HG03139 (cell line): Measurements from ENCODE around the gene GLT6D1.

Experiments used
- ATAC-seq: cut with Tn5 transposase; IDR thresholded peaks from one replicate; pipeline ENCODE4 v1.9.1; 2021; ENCODE audit not compliant: unreplicated experiment

The GLT6D1 gene

DNA sequence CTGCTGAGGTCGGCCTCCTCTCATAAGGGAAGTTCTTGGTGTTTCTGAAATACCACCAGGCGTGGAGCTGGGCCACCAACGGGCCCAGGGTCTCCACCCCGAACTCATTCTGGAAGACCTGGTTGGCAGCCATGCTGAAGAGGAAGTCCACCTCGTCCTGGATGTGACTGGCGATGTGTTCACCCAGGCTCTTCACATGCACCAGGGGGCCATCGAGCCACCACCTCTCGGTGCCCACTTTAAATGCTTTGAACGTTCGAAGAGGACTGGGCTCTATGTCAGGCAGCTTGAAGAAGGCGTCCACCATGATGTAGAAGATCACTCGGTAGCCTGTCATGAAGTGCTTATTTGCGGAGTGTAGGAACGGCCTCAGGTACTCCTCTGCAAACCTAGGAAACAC is 15.1 kb downstream of the GLT6D1 start:
- no peak for ATAC-seq

GRCh38 chr9:135622415-135623020 is 16.8 kb downstream of the GLT6D1 start:
- no peak for ATAC-seq

DNA sequence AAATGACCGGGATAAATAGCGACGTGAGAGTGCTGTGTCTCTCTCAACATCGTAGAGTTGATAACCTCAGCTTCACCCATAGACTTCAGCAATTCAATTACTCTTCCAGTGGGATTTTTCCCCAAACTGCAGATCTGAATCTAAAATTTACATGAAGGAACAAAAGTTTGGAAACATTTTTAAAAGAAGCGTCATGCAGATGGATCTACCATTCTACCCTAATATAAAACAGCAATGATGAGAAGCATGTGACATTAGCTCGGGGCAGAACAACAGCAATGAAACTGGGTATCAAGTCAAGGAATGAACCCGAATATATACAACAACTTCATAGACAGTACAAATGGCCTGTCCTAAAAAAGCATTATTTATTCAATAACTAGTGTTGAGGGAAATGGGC is 18.8 kb downstream of the GLT6D1 start:
- no peak for ATAC-seq

- no peak for ATAC-seq
Measured at GRCh38 chr9:135619599-135619886, 19.8 kb downstream of the GLT6D1 start.

DNA sequence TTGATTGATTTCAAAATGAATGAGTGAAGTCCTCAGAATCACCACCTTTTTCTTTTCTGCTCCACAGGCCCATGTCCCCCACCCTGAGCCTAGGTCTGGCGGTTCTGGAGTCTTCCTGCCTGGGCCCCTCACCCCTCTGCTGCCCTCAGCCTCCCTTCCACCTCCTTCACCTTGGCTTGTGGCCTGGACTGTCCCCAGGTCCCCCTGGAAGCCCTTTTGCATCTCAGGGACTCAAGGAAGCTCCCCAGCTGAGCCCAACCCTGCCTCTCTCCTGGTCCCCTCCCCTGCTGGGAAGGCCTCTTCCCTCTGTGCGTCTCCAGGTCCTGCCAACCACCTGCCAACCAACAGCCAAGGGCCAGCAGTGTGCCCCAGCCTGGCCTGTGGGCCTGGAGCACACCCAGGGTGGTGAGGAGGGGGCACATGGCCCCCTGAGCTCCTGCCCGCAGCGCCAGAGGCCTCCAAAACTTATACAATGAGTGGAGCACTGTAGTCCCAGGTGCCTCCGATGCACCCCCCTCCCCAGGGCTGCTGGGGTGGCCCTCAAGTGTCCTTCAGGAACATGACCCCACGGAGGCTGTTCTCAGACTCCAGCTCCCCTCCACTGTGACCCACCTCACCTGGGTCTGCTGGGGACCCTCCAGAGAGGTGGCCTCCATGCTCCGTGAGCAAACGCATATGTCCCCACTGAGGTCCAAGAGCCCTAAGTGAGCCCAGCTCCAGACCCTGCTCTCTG is 20.3 kb downstream of the GLT6D1 start:
- no peak for ATAC-seq

GRCh38 chr9:135617991-135618411 is 21.3 kb downstream of the GLT6D1 start:
- ATAC-seq = no peak

DNA sequence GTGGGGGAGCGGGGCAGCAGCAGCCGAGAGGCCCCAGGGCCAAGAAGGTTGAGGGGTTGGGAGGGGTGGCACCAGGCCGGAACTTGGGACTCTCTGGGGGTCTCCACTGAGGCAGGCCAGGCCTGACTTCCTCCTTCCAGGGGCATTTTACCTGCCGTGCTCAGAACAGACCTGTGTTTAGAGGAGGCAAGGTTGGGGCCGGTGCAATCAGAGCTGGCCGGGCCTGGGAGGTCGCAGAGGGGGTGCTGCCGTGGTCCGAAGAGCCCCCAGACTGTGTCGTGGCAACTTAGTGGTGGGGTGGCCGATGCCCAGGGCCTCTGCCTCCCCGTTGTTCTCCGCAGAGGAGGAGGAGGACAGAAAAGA is 21.8 kb downstream of the GLT6D1 start:
- ATAC-seq = no peak

DNA sequence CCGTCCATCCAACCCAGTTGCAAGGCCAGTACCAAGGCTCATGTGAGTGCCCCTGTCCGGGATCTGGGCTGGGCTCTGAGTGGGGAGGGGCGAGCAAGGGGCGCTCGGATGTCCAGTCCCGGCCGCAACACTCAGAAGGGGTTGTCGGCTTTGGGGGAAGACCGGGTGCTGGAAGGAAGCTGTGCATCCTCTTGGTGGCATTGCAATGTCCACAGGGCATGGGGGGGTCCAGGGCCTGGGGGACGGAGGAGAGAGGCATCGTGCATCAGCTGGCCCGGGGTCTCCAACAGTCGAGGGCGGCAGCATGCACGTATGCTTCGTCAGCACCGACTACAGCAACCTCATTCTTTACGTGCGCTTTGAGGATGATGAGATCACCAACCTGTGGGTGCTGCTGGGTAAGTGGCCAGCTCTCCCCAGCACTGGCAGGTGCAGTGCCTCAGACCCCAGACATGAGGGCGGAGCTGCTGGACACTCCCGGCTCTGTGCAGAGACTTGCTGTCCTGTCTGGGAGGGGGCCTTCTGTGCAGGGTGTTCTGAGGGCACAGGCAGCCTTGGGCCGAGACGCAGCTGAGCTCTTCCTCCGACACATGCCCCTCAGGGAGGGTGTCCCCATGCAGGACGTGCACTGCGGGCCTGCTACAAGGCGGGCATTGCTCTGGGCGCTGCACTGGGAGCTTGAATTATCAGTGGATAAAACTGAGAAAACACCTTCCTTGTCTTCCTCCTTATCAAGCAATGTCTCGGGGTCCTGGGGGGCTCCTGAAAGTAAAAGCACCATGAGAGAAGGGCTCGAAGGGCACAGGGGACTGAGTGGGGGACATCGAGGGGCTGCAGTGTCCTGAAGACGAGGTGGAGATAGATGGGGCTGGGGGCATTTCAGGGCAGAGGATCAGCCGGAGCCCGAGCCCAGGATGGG is 22.5 kb downstream of the GLT6D1 start:
- ATAC-seq = no peak

DNA sequence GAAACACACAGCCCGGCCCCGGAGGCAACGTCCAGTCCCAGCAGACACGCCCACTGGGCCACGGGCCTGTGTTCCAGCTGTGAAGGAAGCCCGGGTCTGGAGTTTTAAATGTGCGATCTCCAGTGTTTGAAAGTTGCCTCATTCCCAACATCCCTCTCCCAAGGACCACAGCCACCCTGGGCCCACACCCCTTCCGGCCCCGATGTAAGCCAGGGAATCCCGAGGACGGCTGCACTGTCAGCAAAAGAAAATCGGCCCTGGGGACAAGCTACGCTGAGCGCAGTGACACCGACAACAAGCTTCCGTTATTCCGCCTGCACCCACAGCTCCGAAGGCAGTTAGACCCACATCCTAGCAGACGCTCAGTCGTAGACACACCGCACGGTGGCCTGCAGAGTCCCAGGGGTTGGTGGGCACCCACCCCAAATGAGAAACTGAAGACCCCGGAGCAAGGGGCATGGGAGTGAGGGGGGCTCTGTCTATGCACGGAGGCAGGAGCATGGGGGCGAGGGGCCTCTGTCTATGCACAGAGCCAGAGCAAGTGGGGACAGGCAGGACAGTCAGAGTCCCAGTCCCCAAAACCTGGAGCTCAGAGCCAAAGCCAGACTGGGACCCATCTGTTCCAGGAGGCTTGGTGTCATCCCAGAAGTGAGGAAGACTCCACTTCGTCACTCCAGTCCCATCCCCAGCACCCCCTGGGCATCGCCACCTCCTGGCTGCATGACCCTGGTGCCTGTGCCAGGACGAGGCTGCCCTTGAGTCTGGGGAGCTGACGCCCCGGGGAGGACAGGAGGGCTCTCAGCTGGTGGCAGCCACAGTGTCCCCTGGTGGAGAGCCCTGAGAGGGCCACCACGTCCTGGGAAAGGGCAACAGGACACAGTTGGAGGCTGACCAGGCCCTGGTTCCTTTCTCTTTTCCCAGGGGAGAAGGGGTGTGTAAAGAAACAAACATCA is 23.4 kb downstream of the GLT6D1 start:
- no peak for ATAC-seq

GRCh38 chr9:135614821-135615665 is 24.3 kb downstream of the GLT6D1 start:
- no peak for ATAC-seq

DNA sequence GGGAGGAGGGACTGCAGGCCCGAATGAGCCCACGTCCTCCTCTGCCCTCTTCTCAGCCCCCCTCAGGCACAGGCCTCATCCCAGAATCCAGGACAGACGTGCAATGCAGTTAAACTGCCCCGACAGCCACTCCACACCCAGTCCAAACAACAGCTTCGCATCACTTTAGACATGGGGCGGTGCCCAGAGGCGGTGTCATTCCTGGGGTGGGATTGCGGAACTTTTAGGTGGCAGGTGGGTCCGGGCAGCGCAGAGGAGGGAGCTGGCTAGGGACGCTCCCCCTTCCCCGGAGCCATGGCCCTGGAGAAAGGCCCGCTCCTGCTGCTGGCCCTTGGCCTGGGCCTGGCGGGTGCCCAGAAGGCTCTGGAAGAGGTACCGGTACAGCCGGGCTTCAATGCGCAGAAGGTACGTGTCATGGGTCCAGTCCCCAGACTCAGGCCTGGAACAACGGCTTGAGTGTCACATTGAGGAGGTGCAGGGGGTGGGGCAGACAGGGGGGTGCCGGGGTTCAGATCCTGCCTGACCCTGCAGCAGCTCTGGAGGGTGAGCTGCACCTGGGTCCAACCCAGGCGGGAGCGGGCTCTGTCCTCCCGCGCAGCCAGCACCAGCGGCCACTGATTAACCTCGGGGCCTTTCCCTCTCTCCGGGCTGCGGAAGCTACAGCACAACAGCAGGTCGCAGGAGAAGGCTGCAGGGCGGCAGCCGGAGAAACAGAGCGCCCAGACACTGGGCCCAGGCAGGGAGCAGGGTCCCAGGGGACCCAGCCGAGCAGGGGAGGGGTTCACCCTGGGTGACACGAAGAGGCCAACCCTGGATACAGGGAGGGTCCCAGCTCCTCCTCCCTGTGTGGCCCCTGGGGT is 25.2 kb downstream of the GLT6D1 start:
- no peak for ATAC-seq

DNA sequence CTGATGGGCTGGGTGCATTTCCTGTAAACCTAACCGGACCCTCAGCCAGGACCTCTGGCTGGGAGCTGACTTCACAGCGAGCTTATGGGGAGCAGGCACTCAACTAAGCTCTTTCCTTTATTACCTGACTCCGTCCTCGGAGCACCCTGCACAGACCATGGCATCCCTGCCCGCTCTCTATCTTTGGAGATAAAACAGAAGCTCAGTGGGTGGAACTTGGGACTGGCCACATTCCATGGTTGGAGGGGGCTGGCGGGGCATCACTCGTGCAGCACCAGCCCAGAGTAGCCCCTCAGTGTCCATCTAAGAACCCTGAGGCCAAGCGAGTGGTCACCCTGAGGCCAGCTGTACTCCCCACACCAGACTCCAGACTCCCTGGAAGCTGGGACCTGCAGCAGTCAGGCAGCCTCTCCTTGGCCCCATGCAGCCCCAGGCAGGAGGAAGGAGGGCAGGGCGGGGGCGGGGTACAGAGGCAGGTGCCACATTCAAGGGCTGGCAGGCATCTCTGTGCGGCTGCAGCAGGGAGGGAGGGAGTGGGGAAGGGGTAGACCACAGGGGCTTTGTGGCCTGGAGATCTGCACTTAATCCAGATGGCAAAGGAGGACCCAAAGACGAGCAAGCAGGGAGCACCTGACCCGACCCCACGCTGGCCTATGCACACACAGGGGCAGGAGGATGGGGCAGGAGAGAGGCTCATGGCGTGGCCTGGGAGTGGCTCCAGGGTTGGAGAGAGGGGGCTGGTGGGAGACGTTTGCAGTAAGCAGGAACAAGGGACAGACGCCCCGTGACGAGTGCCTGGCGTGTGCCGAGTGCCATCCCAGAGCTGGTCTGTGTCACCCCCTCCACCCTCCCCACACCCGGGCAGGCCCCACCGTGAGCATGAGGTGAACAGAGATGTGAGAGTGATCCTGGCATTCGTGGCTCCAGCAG is 26.1 kb downstream of the GLT6D1 start:
- no peak for ATAC-seq

- ATAC-seq = no peak
Measured at GRCh38 chr9:135612437-135612836, 26.9 kb downstream of the GLT6D1 start.

GRCh38 chr9:135611875-135612209 is 27.5 kb downstream of the GLT6D1 start:
- no peak for ATAC-seq

DNA sequence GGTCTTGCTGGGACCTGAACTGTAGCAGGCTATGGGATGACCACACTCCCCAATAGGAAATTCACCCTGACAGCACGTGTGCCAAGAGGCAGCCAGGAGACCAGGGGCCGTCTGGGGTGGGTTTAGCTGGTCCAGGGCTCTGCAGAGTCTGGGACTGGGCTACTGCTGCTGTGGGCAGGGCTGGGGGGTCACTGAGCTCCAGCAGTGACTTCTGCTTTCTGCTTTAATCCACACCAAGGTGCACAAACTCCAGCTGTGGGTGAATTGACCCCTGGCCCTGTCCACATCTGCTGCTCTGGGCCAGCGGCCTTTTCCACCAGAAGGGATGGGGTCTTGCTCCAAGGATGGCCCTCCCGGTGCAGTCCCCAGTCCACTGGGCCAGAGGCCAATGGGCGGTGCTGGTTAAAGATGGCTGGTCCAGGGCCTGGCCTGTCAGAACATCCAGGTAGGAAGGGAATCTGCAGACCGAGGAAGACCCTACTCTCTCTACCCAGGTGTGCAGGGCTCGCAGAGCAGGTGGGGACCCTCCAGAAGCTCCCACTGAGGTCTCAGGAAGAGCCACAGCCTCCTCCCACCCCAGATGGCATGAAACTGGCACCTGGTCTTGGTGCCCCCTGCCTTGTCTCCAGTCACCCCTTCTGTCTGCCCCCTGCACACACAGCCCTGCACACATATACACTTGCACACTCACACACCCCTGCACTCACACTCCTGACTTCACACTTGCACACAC is 28.0 kb downstream of the GLT6D1 start:
- no peak for ATAC-seq

DNA sequence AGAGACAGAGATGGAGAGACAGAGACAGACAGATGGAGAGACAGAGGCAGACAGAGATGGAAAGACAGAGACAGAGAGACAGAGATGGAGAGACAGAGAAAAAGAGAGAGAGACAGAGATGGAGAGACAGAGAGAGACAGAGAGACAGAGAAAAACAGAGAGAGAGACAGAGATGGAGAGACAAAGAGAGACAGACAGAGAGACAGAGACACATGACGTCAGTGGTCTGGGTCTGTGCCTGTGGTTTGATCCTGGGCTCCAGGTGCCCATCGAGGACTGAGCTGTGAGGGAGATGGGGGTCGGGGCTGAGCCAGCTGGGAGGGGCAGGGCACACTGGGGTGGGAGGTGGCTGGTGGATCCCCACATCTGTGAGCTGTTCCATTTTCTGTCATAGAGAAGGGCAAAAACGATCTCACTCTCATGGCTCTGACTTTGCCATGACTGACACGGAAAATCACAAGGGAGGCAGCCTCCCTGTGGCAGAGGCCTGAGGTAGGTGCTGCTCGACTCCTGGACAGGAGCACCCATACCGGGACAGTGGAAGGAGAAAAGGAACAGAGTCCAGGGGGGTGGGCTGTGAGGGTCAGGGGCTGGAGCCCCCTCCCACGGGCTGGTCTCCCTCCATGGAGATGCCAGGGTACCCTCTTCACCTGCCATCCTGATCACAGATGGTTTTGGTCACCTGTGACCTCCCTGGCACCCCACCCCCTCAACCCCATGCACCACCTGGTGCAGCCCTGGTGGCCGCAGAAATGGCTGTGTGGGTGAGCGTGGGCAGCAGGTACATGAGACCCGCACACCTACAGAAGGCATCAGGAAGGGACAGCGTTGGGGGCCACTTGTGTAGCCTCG is 28.8 kb downstream of the GLT6D1 start:
- ATAC-seq = no peak
